Astrocyte (in vitro differentiated cells and primary cell): Measurements from ENCODE around the gene SPATA9. TPM values are rescaled to one million over a fixed set of nuclear protein-coding genes. Genes with fewer than 3 reads are reported as not detected.

Experiments
- DNase-seq: peaks from one replicate; pipeline ENCODE4 v3.0.0-alpha.2; 2010; ENCODE audit warnings: low read depth
- FAIRE-seq: peaks from 2 replicates; lab custom pipeline; 2011; peaks lifted over from hg19 to GRCh38; lab: Jason Lieb, UNC
- H2AFZ ChIP-seq: 2 replicates; pipeline ENCODE4 v1.6.0; 2012; ENCODE audit warnings: low read depth, low read length, inconsistent platforms
- H3K27ac ChIP-seq: 2 replicates; pipeline ENCODE4 v1.5.1; 2011; ENCODE audit warnings: low read depth, low read length, inconsistent platforms
- H3K27me3 ChIP-seq: 2 replicates; pipeline ENCODE4 v1.6.0; 2011; ENCODE audit warnings: low read length, inconsistent platforms; ENCODE audit not compliant: insufficient read depth
- H3K36me3 ChIP-seq: 2 replicates; pipeline ENCODE4 v1.5.1; 2011; ENCODE audit warnings: low read length, inconsistent platforms; ENCODE audit not compliant: insufficient read depth
- H3K4me1 ChIP-seq: 2 replicates; pipeline ENCODE4 v1.5.1; 2011; ENCODE audit warnings: low read length, inconsistent platforms; ENCODE audit not compliant: insufficient read depth
- H3K4me2 ChIP-seq: 2 replicates; pipeline ENCODE4 v1.6.0; 2012; ENCODE audit warnings: low read length, inconsistent platforms
- H3K4me3 ChIP-seq: 2 replicates; pipeline ENCODE4 v1.5.1; 2011; ENCODE audit warnings: low read depth, mild to moderate bottlenecking, low read length, inconsistent platforms; ENCODE audit not compliant: insufficient read depth
- H3K79me2 ChIP-seq: 2 replicates; pipeline ENCODE4 v1.6.0; 2012; ENCODE audit warnings: mild to moderate bottlenecking, low read length, inconsistent platforms; ENCODE audit not compliant: insufficient read depth
- H3K9ac ChIP-seq: 2 replicates; pipeline ENCODE4 v1.6.0; 2012; ENCODE audit warnings: mild to moderate bottlenecking, low read length, inconsistent platforms
- H3K9me3 ChIP-seq: 2 replicates; pipeline ENCODE4 v1.5.1; 2012; ENCODE audit warnings: low read depth, mild to moderate bottlenecking, low read length, inconsistent platforms; ENCODE audit not compliant: insufficient read depth
- H4K20me1 ChIP-seq: 2 replicates; pipeline ENCODE4 v1.6.0; 2012; ENCODE audit warnings: low read length, inconsistent platforms; ENCODE audit not compliant: insufficient read depth
- H3K27ac Mint-ChIP-seq: one replicate; pipeline ENCODE4 v1.8.0; 2021; ENCODE audit warnings: mild to moderate bottlenecking, mixed read lengths; ENCODE audit not compliant: unreplicated experiment
- H3K27me3 Mint-ChIP-seq: one replicate; pipeline ENCODE4 v1.8.0; 2021; ENCODE audit warnings: low read depth, mixed read lengths; ENCODE audit not compliant: unreplicated experiment
- H3K36me3 Mint-ChIP-seq: one replicate; pipeline ENCODE4 v1.8.0; 2021; ENCODE audit warnings: low read depth, mixed read lengths; ENCODE audit not compliant: unreplicated experiment
- H3K4me1 Mint-ChIP-seq: one replicate; pipeline ENCODE4 v1.8.0; 2021; ENCODE audit warnings: low read depth, mixed read lengths; ENCODE audit not compliant: unreplicated experiment
- H3K4me3 Mint-ChIP-seq: one replicate; pipeline ENCODE4 v1.8.0; 2021; ENCODE audit warnings: mild to moderate bottlenecking, moderate library complexity, mixed read lengths; ENCODE audit not compliant: unreplicated experiment
- H3K9me3 Mint-ChIP-seq: one replicate; pipeline ENCODE4 v1.8.0; 2021; ENCODE audit warnings: mild to moderate bottlenecking, mixed read lengths; ENCODE audit not compliant: unreplicated experiment
- EZH2 ChIP-seq: IDR thresholded peaks from 2 replicates; pipeline ENCODE4 v1.6.1; 2012; ENCODE audit warnings: mild to moderate bottlenecking, low read length, inconsistent platforms; ENCODE audit not compliant: insufficient read depth
- total RNA-seq: library from RNA; stranded (reverse); gene quantifications from 2 replicates; pipeline ENCODE4 v1.2.1, GENCODE V29; 2021
- TF ChIP-seq, protein P1 (sequence below): IDR thresholded peaks from 2 replicates; pipeline ENCODE4 v1.5.1; 2011; ENCODE audit warnings: low read depth, mild to moderate bottlenecking, inconsistent platforms, low read length, moderate library complexity; ENCODE audit not compliant: insufficient read depth

SPATA9 gene
- total RNA-seq, 1 donor from 2014 or later = 0.98 TPM

DNA sequence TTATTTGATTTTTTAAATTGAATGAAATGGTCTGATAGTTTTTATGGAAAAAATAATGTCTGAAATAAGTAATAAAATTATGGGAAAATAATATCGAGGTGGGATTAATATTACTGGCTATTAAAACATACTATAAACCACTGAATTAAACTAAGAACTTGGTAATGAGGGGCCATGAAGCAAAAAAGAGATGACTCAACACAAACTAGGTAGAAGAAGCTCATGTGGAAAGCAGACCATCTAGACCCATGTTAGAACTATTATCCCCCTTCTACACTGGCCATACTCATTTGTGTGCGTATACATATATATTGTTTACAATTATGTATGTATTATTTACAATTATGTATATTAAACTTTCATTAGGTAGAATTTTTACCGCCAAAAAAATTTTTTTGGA, 71.4 kb downstream of the SPATA9 start:
- Histone ChIP-seq H3K4me2 (no peak overlapping the region), H4K20me1 (no peaks in the 10 kb centered on the region), H3K36me3 (no peaks in the 10 kb centered on the region), H3K79me2 (no peaks in the 10 kb centered on the region), H3K27me3 (no peaks in the 10 kb centered on the region), H2AFZ (no peak overlapping the region), H3K27ac (no peak overlapping the region), H3K4me1 (no peaks in the 10 kb centered on the region), H3K4me3 (no peak overlapping the region), H3K9ac (no peak overlapping the region), H3K9me3 (no peaks in the 10 kb centered on the region)
- DNase-seq (no peak), FAIRE-seq (no peak)
- Mint-ChIP-seq H3K4me1 (no peaks in the 10 kb centered on the region), H3K27ac (no peak overlapping the region), H3K36me3 (peaks cover 2% of the 10 kb centered on the region), H3K9me3 (peaks cover 5% of the 10 kb centered on the region), H3K4me3 (no peak overlapping the region), H3K27me3 (no peaks in the 10 kb centered on the region)
- TF ChIP-seq, protein P1, sequence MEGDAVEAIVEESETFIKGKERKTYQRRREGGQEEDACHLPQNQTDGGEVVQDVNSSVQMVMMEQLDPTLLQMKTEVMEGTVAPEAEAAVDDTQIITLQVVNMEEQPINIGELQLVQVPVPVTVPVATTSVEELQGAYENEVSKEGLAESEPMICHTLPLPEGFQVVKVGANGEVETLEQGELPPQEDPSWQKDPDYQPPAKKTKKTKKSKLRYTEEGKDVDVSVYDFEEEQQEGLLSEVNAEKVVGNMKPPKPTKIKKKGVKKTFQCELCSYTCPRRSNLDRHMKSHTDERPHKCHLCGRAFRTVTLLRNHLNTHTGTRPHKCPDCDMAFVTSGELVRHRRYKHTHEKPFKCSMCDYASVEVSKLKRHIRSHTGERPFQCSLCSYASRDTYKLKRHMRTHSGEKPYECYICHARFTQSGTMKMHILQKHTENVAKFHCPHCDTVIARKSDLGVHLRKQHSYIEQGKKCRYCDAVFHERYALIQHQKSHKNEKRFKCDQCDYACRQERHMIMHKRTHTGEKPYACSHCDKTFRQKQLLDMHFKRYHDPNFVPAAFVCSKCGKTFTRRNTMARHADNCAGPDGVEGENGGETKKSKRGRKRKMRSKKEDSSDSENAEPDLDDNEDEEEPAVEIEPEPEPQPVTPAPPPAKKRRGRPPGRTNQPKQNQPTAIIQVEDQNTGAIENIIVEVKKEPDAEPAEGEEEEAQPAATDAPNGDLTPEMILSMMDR = no peak
- no peak for TF ChIP-seq EZH2

DNA sequence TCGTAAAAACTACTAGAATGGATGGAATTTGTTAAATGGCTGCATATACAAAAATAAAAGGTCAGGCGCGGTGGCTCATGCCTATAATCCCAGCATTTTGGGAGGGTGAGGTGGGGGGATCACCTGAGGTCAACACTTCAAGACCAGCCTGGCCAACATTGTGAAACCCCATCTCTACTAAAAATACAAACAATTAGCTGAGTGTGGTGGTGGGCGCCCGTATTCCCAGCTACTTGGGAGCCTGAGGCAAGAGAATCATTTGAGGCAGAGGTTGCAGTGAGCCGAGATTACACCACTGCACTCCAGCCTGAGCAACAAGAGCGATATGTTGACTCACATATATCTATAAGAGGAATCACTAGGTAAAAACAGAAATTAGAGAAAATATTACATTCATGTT, 72.2 kb downstream of the SPATA9 start:
- no peak for FAIRE-seq
- peaks cover 5% of the 10 kb centered on the region for H3K9me3 Mint-ChIP-seq
- H3K27ac Mint-ChIP-seq = no peak overlapping the region
- no peaks in the 10 kb centered on the region for H3K27me3 Mint-ChIP-seq
- no peak overlapping the region for H3K4me3 Mint-ChIP-seq
- no peaks in the 10 kb centered on the region for H4K20me1 ChIP-seq
- H3K27me3 ChIP-seq = no peaks in the 10 kb centered on the region
- H3K9ac ChIP-seq = no peak overlapping the region
- no peak overlapping the region for H3K4me3 ChIP-seq
- TF ChIP-seq, protein P1 = no peak
- no peak for TF ChIP-seq EZH2
- no peak overlapping the region for H3K4me2 ChIP-seq
- no peak for DNase-seq
- H3K4me1 ChIP-seq = no peaks in the 10 kb centered on the region
- no peaks in the 10 kb centered on the region for H3K79me2 ChIP-seq
- H3K36me3 Mint-ChIP-seq = peaks cover 2% of the 10 kb centered on the region
- no peak overlapping the region for H3K27ac ChIP-seq
- no peaks in the 10 kb centered on the region for H3K4me1 Mint-ChIP-seq
- no peak overlapping the region for H2AFZ ChIP-seq
- H3K9me3 ChIP-seq = no peaks in the 10 kb centered on the region
- H3K36me3 ChIP-seq = no peaks in the 10 kb centered on the region

DNA sequence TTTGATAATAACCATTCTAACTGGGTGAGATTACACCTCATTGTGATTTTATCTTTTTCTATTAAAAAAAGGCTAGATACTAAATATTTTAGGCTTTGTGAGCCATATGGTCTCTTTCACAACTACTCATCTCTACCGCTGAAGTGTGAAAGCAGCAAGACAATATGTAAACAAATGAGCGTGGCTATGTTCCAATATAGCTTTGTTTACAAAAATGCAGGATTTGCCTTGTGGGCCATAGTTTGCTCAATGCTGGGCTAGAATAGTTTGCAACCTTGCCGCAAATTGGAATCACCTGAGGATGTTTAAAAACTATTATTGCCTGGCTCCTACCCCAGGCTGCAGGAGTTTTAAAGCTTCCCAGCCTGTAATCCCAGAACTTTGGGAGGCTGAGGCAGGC, 73.1 kb downstream of the SPATA9 start:
- Histone ChIP-seq H3K36me3 (no peaks in the 10 kb centered on the region), H3K9ac (no peak overlapping the region), H3K27me3 (no peaks in the 10 kb centered on the region), H3K4me2 (no peak overlapping the region), H3K4me3 (no peak overlapping the region), H2AFZ (no peak overlapping the region), H3K79me2 (no peaks in the 10 kb centered on the region), H4K20me1 (no peaks in the 10 kb centered on the region), H3K9me3 (no peaks in the 10 kb centered on the region), H3K4me1 (no peaks in the 10 kb centered on the region), H3K27ac (no peak overlapping the region)
- H3K9me3 Mint-ChIP-seq = peaks cover 3% of the 10 kb centered on the region
- no peaks in the 10 kb centered on the region for H3K36me3 Mint-ChIP-seq
- no peak for FAIRE-seq
- H3K27me3 Mint-ChIP-seq = no peaks in the 10 kb centered on the region
- no peaks in the 10 kb centered on the region for H3K4me1 Mint-ChIP-seq
- no peak overlapping the region for H3K4me3 Mint-ChIP-seq
- DNase-seq = no peak
- H3K27ac Mint-ChIP-seq = no peak overlapping the region
- TF ChIP-seq, protein P1 = no peak
- TF ChIP-seq EZH2 = no peak

Other genes starting within 250 kb of the SPATA9 start
- gene SKIC3, start 128.0 kb downstream of the SPATA9 start, total RNA-seq = 98.3 and 99.9 TPM in 2 replicates
- gene ARSK, start 127.9 kb downstream of the SPATA9 start, total RNA-seq = 9.0 and 10.0 TPM in 2 replicates
- 0.14 TPM in 1 of 2 replicates, not detected in the other for gene GPR150, start 62.9 kb downstream of the SPATA9 start, total RNA-seq
- gene RFESD, start 36.2 kb downstream of the SPATA9 start, total RNA-seq = 0.87 and 2.2 TPM in 2 replicates
- 65.7 and 73.8 TPM in 2 replicates for gene RHOBTB3, start 48.3 kb upstream of the SPATA9 start, total RNA-seq
- gene GLRX, start 139.7 kb upstream of the SPATA9 start, total RNA-seq = 38.4 and 40.5 TPM in 2 replicates